Effector memory CD4-positive, alpha-beta T cell (primary cell): ENCODE data around the gene HECW1.
"Not testable (repeated sequence)": the region's sequence is repeated elsewhere in the genome, so short reads cannot be mapped to it uniquely, and the experiment has no call there.

ENCODE experiments used
- DNase-seq, 3 donors: peaks; one replicate each; pipeline ENCODE4 v3.0.0-alpha.2; 2020
- H3K27ac ChIP-seq: 2 replicates; pipeline ENCODE4 v1.7.0; 2013; ENCODE audit warnings: mild to moderate bottlenecking, low read length, moderate library complexity; ENCODE audit not compliant: insufficient read depth, poor library complexity, severe bottlenecking
- H3K27me3 ChIP-seq: replicated peaks from 2 replicates; pipeline ENCODE4 v1.7.0; 2013; ENCODE audit warnings: mild to moderate bottlenecking, low read length; ENCODE audit not compliant: insufficient read depth, control insufficient read depth, poor library complexity, severe bottlenecking
- H3K36me3 ChIP-seq: 2 replicates; pipeline ENCODE4 v1.7.0; 2013; ENCODE audit warnings: mild to moderate bottlenecking, low read length, moderate library complexity; ENCODE audit not compliant: control insufficient read depth, insufficient read depth
- H3K4me1 ChIP-seq: 2 replicates; pipeline ENCODE4 v1.7.0; 2013; ENCODE audit warnings: low read length, mild to moderate bottlenecking; ENCODE audit not compliant: control insufficient read depth, insufficient read depth, poor library complexity, severe bottlenecking
- H3K4me3 ChIP-seq: 2 replicates; pipeline ENCODE4 v1.7.0; 2013; ENCODE audit warnings: low read length, low read depth, mild to moderate bottlenecking; ENCODE audit not compliant: insufficient read depth, poor library complexity, severe bottlenecking
- H3K9me3 ChIP-seq: 2 replicates; pipeline ENCODE4 v1.7.0; 2013; ENCODE audit warnings: mild to moderate bottlenecking, low read length, moderate library complexity; ENCODE audit not compliant: control insufficient read depth

Gene HECW1

DNA sequence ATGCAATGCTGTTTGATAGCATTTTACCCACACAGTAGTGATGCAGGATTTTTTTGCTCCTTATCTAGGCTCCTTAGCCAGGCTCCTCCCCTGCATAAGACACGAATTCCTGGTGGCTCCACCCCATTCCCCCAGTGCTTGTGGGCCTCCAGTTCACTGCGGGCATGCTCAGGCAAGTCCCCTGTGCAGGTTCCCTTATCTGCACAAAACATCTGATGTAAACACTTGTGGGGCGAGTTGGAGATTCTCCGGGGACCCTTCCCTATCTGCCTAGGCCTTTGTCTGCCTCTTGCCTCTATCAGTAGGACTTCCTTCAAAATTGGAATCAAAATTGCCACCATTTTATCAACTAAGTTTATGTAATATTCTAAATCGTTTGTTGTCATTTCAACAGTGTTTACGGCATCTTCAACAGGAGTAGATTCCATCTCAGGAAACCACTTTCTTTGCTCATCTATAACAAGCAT is 465.1 kb downstream of the HECW1 start:
- Histone ChIP-seq H3K27ac (no peak overlapping the region), H3K36me3 (no peaks in the 10 kb centered on the region), H3K9me3 (no peaks in the 10 kb centered on the region), H3K4me1 (no peaks in the 10 kb centered on the region), H3K4me3 (no peak overlapping the region), H3K27me3 (no peaks in the 10 kb centered on the region)
- no peak for DNase-seq

DNA sequence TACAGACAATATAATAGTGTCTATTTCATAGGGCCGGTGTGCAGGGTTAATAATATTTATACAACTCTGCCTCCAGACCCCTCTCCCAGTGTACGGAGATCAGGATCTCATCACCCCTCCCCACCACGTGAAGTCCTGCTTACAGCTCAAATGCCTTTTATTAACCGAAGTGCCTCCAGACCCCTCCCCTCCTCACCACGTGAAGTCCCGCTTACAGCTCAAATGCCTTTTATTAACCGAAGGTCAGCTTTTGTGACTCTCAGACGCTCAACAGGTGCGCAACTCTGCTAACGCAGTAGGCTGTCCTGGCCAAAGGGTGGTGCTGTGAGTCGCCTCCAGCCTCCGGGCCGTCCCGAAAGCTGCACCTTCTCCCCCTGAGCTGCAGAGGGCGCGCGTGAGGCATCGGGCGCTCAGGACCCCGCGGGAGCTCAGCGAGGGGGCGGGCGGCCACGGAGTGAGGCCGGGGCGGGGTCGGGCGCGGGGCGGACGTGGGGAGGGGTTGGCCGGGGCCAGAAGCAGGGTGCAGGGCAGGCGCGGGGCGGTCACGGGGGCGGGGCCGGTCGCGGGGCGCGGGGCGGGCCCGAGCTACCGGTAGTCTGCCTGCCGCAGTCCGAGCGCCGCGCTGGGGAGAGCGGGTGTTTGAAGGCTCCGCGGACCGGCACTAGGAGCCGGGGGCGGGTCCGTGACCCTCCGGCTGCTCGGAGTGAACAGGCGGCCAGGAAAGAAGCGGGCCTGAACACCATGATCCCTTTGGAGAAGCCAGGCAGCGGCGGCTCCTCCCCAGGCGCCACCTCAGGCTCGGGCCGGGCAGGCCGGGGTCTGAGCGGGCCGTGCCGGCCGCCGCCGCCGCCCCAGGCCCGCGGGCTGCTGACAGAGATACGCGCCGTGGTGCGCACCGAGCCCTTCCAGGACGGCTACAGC is 470.3 kb downstream of the HECW1 start, which contains the start of gene STK17A:
Gene STK17A (plus strand): TSS at position 606 of the 921 bp plus-strand sequence. CDS start 136 bp downstream, at position 742.
- no peaks in the 10 kb centered on the region for H3K9me3 ChIP-seq
- H3K27ac ChIP-seq: peak within 1 kb of the TSS; percentile 94
- no peaks in the 10 kb centered on the region for H3K36me3 ChIP-seq
- H3K4me3 ChIP-seq: peak within 1 kb of the TSS; percentile 91
- no peaks in the 10 kb centered on the region for H3K27me3 ChIP-seq
- peaks cover 17% of the 10 kb centered on the region for H3K4me1 ChIP-seq
- peak; percentile 92 to 93 (median 92) for DNase-seq

DNA sequence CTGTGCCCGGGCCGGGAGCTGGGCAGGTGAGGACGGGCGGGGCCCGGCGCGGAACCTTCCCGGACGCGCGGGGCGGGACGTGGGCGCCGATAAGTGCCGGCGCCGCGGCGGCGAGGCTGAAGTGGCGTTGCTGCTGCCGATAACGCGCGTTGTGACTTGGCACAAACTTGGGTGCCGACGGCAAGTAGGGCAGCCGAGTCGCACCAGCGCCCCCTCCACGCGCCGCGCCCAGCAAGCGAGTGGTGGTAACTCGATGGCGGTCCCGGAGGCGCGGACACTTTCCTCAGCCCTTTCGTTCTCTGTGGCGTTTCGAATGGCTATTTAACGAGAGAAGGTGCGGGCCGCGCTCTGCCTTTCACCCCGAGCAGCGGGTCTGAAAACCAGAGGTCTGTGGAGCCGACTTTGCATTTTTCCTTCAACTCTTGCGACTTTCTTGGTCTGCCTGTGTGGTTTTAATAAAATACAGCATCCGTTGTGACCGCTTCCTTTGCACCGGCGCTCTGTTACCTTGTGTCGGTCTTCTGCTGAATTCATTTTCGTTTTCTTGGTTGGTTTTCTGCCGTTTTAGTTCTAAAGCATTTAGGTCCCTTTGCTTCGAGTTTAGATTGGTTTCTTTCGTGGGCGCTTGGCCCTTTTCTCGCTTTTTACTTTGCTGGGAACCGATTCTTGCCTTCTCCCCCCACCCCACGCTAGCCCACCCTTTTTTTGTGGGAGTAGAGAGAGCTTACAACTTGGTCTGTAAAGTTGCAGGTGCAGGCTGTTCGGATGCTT is 471.2 kb downstream of the HECW1 start:
- Histone ChIP-seq H3K27ac (peak overlapping the region; percentile 94), H3K27me3 (no peaks in the 10 kb centered on the region), H3K4me3 (peak overlapping the region; percentile 91), H3K36me3 (no peaks in the 10 kb centered on the region), H3K9me3 (no peaks in the 10 kb centered on the region), H3K4me1 (peaks cover 25% of the 10 kb centered on the region)
- peak; percentile 52 to 56 (median 55) for DNase-seq

DNA sequence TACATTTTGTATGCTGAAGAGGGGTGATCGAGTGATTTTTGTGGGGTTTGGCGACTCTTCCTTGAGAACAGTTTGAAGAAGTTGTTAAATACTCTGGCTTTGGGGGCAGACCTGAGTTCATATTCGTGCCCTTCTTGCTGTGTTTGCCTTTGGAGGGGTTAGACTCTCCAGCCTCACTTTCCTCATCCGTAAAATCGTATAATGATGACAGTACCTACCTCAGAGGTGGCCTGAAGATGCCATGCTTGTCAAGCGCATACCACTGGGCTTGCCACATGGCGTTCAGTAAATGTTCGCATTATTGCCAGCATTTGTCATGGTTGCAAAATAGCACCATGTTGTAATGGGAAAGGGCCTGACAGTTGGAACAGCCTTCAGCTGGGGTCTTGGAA is 471.7 kb downstream of the HECW1 start:
- Histone ChIP-seq H3K36me3 (no peaks in the 10 kb centered on the region), H3K9me3 (no peaks in the 10 kb centered on the region), H3K27ac (peak overlapping the region; percentile 94), H3K4me3 (peak overlapping the region; percentile 91), H3K4me1 (peaks cover 26% of the 10 kb centered on the region), H3K27me3 (no peaks in the 10 kb centered on the region)
- peak in 1 of 3 donors; percentile 15 for DNase-seq

DNA sequence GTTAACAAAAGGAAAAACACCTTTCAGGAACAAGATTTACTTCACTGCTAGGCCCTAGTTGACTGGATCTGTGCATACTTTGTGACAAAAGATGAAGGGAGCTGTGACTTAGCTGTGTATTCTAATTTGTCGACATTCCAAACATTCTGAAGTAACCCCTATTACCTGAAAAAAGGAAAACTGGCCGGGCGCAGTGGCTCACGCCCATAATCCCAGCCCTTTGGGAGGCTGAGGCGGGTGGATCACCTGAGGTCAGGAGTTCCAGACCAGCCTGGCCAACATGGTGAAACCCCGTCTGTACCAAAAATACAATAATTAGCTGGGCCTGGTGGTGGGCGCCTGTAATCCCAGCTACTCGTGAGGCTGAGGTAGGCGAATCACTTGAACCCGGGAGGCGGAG is 472.3 kb downstream of the HECW1 start:
- H3K27ac ChIP-seq: peak overlapping the region; percentile 94
- not testable (repeated sequence) for H3K36me3 ChIP-seq, H3K9me3 ChIP-seq, H3K27me3 ChIP-seq, DNase-seq
- peak overlapping the region; percentile 91 for H3K4me3 ChIP-seq
- H3K4me1 ChIP-seq: peaks cover 26% of the 10 kb centered on the region

DNA sequence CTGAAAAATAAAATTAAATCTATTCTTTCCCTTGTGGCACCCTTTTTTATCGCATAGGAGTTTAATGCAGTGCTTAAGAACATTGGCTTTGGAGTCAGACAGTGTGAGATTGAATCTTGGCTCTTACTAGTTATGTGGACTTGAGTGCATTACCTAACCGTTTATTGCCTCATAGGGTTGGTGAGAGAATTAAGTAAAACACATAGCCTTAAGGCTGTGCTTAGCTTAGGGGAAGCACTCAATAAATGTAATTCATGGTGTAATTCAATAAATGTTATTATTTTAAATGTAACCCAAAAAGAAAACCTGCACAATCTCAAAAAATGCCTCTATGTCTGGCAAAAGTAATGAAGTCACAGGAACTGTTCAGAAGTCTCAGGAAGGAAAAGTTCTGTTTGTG is 473.1 kb downstream of the HECW1 start:
- H3K27ac ChIP-seq: peak overlapping the region; percentile 94
- H3K4me3 ChIP-seq: peak overlapping the region; percentile 91
- H3K36me3 ChIP-seq: no peaks in the 10 kb centered on the region
- H3K4me1 ChIP-seq: peaks cover 33% of the 10 kb centered on the region
- H3K27me3 ChIP-seq: no peaks in the 10 kb centered on the region
- H3K9me3 ChIP-seq: no peaks in the 10 kb centered on the region
- no peak for DNase-seq

DNA sequence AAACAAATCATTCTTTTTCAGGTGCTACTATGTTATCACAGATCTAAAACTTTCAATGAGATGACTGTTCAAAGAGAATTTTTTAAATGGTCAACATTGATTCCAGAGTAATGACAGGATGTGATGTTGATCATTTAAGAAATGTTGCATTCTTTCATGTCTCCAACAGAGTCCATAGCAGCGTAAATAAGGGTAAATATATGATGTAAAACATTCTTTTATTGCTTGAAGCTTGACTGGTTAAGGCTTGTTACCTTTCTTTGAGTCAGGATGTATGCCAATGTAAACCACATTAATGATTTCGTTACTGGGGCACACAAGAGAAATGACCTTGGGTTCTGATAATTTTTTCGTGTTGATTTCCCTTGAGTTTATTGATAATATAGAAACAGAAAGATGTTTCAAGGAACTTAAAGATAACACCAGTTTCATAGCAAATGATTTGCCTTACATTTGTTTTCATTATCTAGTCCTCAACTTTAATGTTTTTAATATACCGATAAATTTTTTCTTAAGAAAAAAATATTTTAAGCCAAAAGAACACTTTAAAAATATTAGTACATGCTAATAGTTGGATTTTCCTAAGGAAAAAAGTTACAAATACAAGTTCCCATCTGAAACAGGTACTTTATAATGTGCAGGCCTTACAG is 473.9 kb downstream of the HECW1 start:
- Histone ChIP-seq H3K4me1 (peaks cover 40% of the 10 kb centered on the region), H3K4me3 (peak overlapping the region; percentile 91), H3K27me3 (no peaks in the 10 kb centered on the region), H3K9me3 (no peaks in the 10 kb centered on the region), H3K27ac (peak overlapping the region; percentile 94), H3K36me3 (no peaks in the 10 kb centered on the region)
- no peak for DNase-seq

DNA sequence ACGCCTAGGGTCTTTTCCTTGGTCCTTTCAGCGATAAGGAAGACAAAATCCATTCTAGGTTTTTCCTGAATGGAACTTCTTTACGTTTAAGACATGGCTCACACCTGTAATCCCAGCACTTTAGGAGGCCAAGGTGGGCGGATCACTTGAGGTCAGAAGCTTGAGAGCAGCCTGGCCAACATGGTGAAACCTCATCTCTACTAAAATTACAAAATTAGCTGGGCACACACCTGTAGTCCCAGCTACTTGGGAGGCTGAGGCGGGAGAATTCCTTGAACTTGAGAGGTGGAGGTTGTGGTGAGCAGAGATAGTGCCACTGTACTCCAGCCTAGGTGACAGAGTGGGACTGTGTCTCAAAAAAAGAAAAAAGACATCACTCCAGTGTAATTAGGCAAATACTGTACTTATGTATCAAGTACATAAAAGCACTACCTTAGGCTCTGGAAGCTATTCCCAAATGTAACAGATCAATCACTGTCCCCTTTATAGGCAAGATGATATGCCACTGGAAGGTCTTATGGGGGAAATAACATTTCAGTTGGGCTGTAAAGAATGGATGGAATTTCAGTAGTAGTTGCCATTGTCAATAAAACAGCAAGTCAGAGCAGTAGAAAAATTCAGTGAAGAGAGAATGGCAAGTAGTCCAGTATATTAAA is 476.2 kb downstream of the HECW1 start:
- H3K36me3 ChIP-seq: no peaks in the 10 kb centered on the region
- peak overlapping the region; percentile 94 for H3K27ac ChIP-seq
- no peak for DNase-seq
- no peaks in the 10 kb centered on the region for H3K27me3 ChIP-seq
- H3K4me1 ChIP-seq: peaks cover 58% of the 10 kb centered on the region
- H3K4me3 ChIP-seq: no peak overlapping the region
- H3K9me3 ChIP-seq: no peaks in the 10 kb centered on the region

DNA sequence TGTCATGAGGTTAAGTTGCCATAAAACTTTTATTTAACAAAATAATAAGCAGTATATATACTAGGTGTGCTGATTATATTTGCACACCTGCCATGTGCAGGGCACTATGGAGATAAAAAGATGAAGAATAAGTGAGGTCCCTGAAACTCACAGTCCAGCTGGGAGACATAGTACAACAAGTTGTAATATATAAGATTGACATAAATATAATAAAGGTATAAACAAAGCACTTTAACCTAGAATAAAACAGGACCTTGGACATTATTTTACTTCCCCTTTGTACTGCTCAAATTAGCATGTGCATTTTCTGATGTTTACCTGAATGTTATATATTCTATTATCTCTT is 476.7 kb downstream of the HECW1 start:
- Histone ChIP-seq H3K4me3 (no peak overlapping the region), H3K4me1 (peaks cover 62% of the 10 kb centered on the region), H3K36me3 (no peaks in the 10 kb centered on the region), H3K9me3 (no peaks in the 10 kb centered on the region), H3K27ac (peak overlapping the region; percentile 94), H3K27me3 (no peaks in the 10 kb centered on the region)
- DNase-seq: no peak
